Hematopoietic multipotent progenitor cell treated with erythropoietin and hydrocortisone succinate and interleukin-3 and kit ligand, for 15 days (in vitro differentiated cells): Measurements from ENCODE around the gene BANF2.
A peak's percentile ranks its signal among the peaks of the same experiment; 100 is the strongest.
"Not testable (repeated sequence)": the region's sequence is repeated elsewhere in the genome, so short reads cannot be mapped to it uniquely, and the experiment has no call there.

Experiments used
- DNase-seq: peaks from one replicate; pipeline ENCODE4 v3.0.0-alpha.2; 2015; ENCODE audit warnings: low spot score

BANF2 gene

GRCh38 chr20:17699931-17700351, at the start of gene BANF2:
Gene BANF2 (plus strand): TSS chr20:17699966. CDS start chr20:17725026, 25,060 bp downstream.
- DNase-seq: no peak

- no peak for DNase-seq
Measured at GRCh38 chr20:17650301-17651128, 49.3 kb upstream of the BANF2 start.

GRCh38 chr20:17651129-17651759, 48.5 kb upstream of the BANF2 start:
- DNase-seq: no peak

- no peak for DNase-seq
Measured at GRCh38 chr20:17651760-17652388, 47.9 kb upstream of the BANF2 start.

- DNase-seq: no peak
Measured at GRCh38 chr20:17652411-17652810, 47.4 kb upstream of the BANF2 start.

GRCh38 chr20:17653835-17654648, 45.7 kb upstream of the BANF2 start:
- no peak for DNase-seq

- peak; percentile 31 for DNase-seq
Measured at GRCh38 chr20:17654649-17655285, 45.0 kb upstream of the BANF2 start.

GRCh38 chr20:17655286-17655651, 44.5 kb upstream of the BANF2 start:
- DNase-seq: no peak

- DNase-seq: no peak
Measured at GRCh38 chr20:17655865-17656479, 43.8 kb upstream of the BANF2 start.

GRCh38 chr20:17657079-17657825, 42.5 kb upstream of the BANF2 start:
- no peak for DNase-seq

GRCh38 chr20:17657898-17658647, 41.7 kb upstream of the BANF2 start:
- no peak for DNase-seq

GRCh38 chr20:17658648-17658993, 41.1 kb upstream of the BANF2 start:
- DNase-seq: no peak

- DNase-seq: not testable (repeated sequence)
Measured at GRCh38 chr20:17659344-17659743, 40.4 kb upstream of the BANF2 start.

GRCh38 chr20:17659801-17660200, 40.0 kb upstream of the BANF2 start:
- DNase-seq: no peak

- no peak for DNase-seq
Measured at GRCh38 chr20:17660667-17661066, 39.1 kb upstream of the BANF2 start.

- no peak for DNase-seq
Measured at GRCh38 chr20:17661121-17661744, 38.5 kb upstream of the BANF2 start.

- DNase-seq: no peak
Measured at GRCh38 chr20:17662333-17663039, 37.3 kb upstream of the BANF2 start.

- no peak for DNase-seq
Measured at GRCh38 chr20:17663040-17663399, 36.7 kb upstream of the BANF2 start.

- DNase-seq: no peak
Measured at GRCh38 chr20:17663486-17663885, 36.3 kb upstream of the BANF2 start.
